H7 (cell line): ENCODE measurements around the gene CHST9. TPM values are rescaled to one million over a fixed set of nuclear protein-coding genes. Genes with fewer than 3 reads are reported as not detected.
"Not testable (repeated sequence)": the region's sequence is repeated elsewhere in the genome, so short reads cannot be mapped to it uniquely, and the experiment has no call there.

Experiments used
- DNase-seq: peaks from one replicate; pipeline ENCODE4 v3.0.0; 2012
- H3K27me3 ChIP-seq: 2 replicates; pipeline ENCODE4 v1.6.0; 2011; ENCODE audit warnings: mild to moderate bottlenecking, low read length; ENCODE audit not compliant: control insufficient read depth, insufficient read depth
- H3K36me3 ChIP-seq: replicated peaks from 2 replicates; pipeline ENCODE4 v1.5.1; 2011; ENCODE audit warnings: low read length; ENCODE audit not compliant: control insufficient read depth, insufficient read depth
- H3K4me3 ChIP-seq: 2 replicates; pipeline ENCODE4 v1.5.1; 2011; ENCODE audit warnings: low read depth, mild to moderate bottlenecking, control low read depth, low read length, moderate library complexity; ENCODE audit not compliant: insufficient read depth
- total RNA-seq: library from RNA; depleted of rRNA; stranded (reverse); fragments of >200 nt; shearing (Covaris generic); gene quantifications from 2 replicates; pipeline ENCODE4 v1.2.3, GENCODE V29; 2014

Gene CHST9
- total RNA-seq, 1 experiment from 2014 or later = 2.7 TPM

- no peak for DNase-seq
- Histone ChIP-seq H3K27me3 (peaks cover 27% of the 10 kb centered on the region), H3K4me3 (no peak overlapping the region), H3K36me3 (no peaks in the 10 kb centered on the region)
Observed at GRCh38 chr18:27188309-27188708, 3.2 kb upstream of the CHST9 start.

- Histone ChIP-seq H3K4me3 (no peak overlapping the region), H3K36me3 (no peaks in the 10 kb centered on the region), H3K27me3 (peaks cover 27% of the 10 kb centered on the region)
- DNase-seq = no peak
Observed at GRCh38 chr18:27185897-27186296, 789 bp upstream of the CHST9 start.

GRCh38 chr18:27184115-27185024, 738 bp downstream of the CHST9 start:
- H3K27me3 ChIP-seq = peaks cover 27% of the 10 kb centered on the region

GRCh38 chr18:27181726-27182125, 3.4 kb downstream of the CHST9 start:
- DNase-seq = no peak
- no peak overlapping the region for H3K4me3 ChIP-seq
- no peaks in the 10 kb centered on the region for H3K36me3 ChIP-seq
- peaks cover 25% of the 10 kb centered on the region for H3K27me3 ChIP-seq

More at GRCh38 chr18:27184115-27185024, 738 bp downstream of the CHST9 start:
- Histone ChIP-seq H3K4me3 (peak overlapping the region; percentile 59), H3K36me3 (no peaks in the 10 kb centered on the region)
- peak; percentile 69 for DNase-seq

GRCh38 chr18:27178424-27178823, 6.7 kb downstream of the CHST9 start:
- Histone ChIP-seq H3K27me3 (no peaks in the 10 kb centered on the region; the same call in 1 of the 2 replicates), H3K4me3 (no peak overlapping the region), H3K36me3 (no peaks in the 10 kb centered on the region)
- DNase-seq = no peak

- no peak overlapping the region for H3K4me3 ChIP-seq
- peak; percentile 20 for DNase-seq
- H3K36me3 ChIP-seq = no peaks in the 10 kb centered on the region
Observed at GRCh38 chr18:27175914-27176313, 9.2 kb downstream of the CHST9 start.

GRCh38 chr18:27175245-27175644, 9.9 kb downstream of the CHST9 start:
- Histone ChIP-seq H3K4me3 (no peak overlapping the region), H3K36me3 (no peaks in the 10 kb centered on the region), H3K27me3 (no peaks in the 10 kb centered on the region)
- DNase-seq = no peak

More at GRCh38 chr18:27175914-27176313, 9.2 kb downstream of the CHST9 start:
- H3K27me3 ChIP-seq = no peaks in the 10 kb centered on the region

- Histone ChIP-seq H3K4me3 (no peak overlapping the region), H3K27me3 (no peaks in the 10 kb centered on the region), H3K36me3 (no peaks in the 10 kb centered on the region)
- no peak for DNase-seq
Observed at GRCh38 chr18:27171993-27172392, 13.1 kb downstream of the CHST9 start.

- Histone ChIP-seq H3K4me3 (no peak overlapping the region), H3K36me3 (no peaks in the 10 kb centered on the region)
- no peak for DNase-seq
Observed at GRCh38 chr18:27165412-27165811, 19.7 kb downstream of the CHST9 start.

GRCh38 chr18:27164905-27165304, 20.2 kb downstream of the CHST9 start:
- no peak overlapping the region for H3K4me3 ChIP-seq
- no peak for DNase-seq
- H3K27me3 ChIP-seq = no peaks in the 10 kb centered on the region
- no peaks in the 10 kb centered on the region for H3K36me3 ChIP-seq

More at GRCh38 chr18:27165412-27165811, 19.7 kb downstream of the CHST9 start:
- no peaks in the 10 kb centered on the region for H3K27me3 ChIP-seq

GRCh38 chr18:27163197-27163716, 21.9 kb downstream of the CHST9 start:
- H3K4me3 ChIP-seq, H3K36me3 ChIP-seq, DNase-seq, H3K27me3 ChIP-seq: not testable (repeated sequence)

- H3K4me3 ChIP-seq, H3K27me3 ChIP-seq, H3K36me3 ChIP-seq, DNase-seq: not testable (repeated sequence)
Observed at GRCh38 chr18:27149240-27149639, 35.9 kb downstream of the CHST9 start.

GRCh38 chr18:27144672-27145071, 40.4 kb downstream of the CHST9 start:
- Histone ChIP-seq H3K27me3 (no peaks in the 10 kb centered on the region), H3K36me3 (no peaks in the 10 kb centered on the region), H3K4me3 (no peak overlapping the region)
- no peak for DNase-seq

- Histone ChIP-seq H3K4me3 (no peak overlapping the region), H3K27me3 (no peaks in the 10 kb centered on the region), H3K36me3 (no peaks in the 10 kb centered on the region)
- peak; percentile 14 for DNase-seq
Observed at GRCh38 chr18:27143580-27144287, 41.4 kb downstream of the CHST9 start.

GRCh38 chr18:27142891-27143290, 42.2 kb downstream of the CHST9 start:
- no peaks in the 10 kb centered on the region for H3K27me3 ChIP-seq
- no peak overlapping the region for H3K4me3 ChIP-seq
- H3K36me3 ChIP-seq = no peaks in the 10 kb centered on the region
- no peak for DNase-seq
